ENCODE measurements around the gene PACSIN1.

- TF ChIP-seq POLR2AphosphoS5 (IDR thresholded peaks at IDR 0.05; ENCODE audit: borderline replicate concordance, low read depth, low read length) (no peak), EZH2 (IDR thresholded peaks at IDR 0.05) (no peak), FOXP2 (optimal IDR thresholded peaks at IDR 0.05; ENCODE audit: control extremely low read depth, extremely low read length, insufficient read depth) (no peak)
Measured at GRCh38 chr6:34564181-34564580, 98.3 kb downstream of the PACSIN1 start.

Data from SK-N-MC (cell line).